Measurements from ENCODE around the gene GNAS.

GNAS gene

DNA sequence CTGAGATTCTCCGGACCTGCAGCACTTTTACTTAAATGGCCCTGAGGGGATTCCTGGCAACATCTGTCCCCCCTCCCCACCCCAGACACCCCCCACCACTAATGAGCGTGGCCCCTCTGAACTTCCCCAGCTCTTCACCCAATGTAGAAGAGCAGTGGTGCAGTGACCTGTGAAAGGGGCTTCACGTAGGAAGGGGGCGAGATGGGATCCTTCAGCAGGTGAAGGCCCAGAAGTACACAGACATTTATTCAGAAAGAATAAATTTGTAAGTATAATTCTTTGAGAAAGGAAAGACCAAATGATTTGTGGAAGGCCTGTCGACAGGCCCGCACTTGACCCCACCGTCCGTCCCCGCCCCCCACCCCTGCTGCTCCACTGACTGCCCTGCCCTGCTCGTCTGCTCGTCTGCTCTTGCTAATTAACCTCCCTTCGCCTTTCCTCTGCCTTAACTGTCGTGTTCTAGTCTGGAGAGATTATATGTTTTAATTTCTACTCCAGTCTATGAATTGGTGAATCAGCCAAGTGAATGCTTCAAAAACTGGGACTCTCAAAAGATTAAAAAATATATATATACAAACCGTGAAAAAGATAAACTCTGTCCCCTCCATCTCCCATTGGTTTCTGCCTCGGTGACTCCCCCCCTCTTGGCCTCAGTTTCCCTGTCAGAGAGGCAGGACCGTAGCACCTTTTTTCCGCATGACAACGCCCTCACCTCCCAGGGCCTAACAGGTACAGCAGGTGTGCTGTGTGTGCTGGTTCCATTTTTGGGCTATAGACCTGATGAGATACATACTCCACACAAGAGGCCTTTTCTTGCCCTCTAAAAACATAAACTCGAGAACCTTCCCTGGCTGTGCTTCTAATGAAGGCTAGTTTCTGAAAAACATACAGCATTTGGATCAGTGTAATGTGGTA lies 49.2 kb downstream of the GNAS start:
- DNase-seq: no peak

DNA sequence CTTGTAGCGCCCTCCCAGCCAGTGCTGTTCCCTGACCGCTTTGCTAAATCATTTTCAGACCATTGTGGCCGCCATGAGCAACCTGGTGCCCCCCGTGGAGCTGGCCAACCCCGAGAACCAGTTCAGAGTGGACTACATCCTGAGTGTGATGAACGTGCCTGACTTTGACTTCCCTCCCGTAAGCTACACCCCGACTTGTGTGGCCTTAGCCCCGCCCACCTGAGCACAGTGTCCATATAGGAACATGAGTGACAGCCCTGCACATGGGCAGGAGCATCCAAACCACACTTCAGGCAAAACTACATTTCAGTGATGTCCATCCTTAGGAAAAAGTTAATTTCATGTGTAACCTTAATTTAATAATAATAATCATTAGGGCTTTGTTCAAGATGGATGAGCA lies 51.1 kb downstream of the GNAS start:
- no peak for DNase-seq

DNA sequence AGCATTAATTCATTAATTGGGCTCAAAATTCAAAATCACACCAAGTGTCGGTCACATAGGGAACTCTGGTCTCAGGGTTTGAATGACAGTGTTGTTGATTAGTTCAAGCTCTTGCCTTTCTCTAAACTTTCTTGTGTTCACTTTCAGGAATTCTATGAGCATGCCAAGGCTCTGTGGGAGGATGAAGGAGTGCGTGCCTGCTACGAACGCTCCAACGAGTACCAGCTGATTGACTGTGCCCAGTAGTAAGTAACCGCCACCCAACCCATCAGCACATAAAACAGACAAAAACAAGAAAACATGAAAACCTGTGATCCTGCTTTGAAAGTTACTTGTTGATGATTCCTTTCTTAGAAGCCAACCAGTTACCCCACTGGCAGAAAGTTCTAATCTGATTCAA lies 52.7 kb downstream of the GNAS start:
- no peak for DNase-seq

DNA sequence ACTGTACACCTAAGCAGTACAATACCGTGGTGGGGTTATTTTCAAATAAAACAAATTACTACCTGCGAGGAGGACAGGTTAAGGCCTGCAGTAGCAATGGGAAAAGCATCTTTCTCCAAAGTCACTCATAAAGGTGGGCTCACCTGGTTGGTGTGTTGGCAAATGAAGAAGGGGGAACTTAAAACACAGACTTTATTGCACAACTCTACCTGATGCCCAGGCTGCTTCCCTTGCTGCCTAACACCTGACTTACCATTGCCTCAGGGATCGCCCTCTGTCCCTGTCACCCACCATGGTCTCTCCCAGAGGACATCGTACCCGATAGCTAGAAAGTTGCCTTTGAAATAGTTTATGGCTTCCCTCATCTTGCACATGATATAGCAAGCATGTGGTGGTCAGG lies 53.6 kb downstream of the GNAS start:
- no peak for DNase-seq

DNA sequence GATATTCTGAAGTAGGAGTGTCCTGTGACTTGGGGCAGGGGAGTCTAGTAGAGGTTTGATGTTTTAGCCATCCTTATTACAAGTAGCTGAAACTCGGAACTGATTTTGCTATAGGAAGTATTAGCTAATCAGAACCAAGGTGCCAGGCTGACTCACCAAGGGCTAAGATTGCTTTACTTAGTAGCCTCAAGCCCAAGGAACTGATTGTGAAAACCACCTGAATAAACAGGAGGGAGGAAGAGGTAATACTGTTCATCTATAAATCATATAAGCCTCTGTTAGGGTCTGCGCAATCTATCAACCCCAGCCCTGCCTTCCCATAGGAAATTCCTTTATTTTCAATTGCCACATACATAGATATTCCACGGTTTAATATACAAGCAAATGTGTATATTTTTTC lies 54.4 kb downstream of the GNAS start:
- peak; percentile 35 for DNase-seq

DNA sequence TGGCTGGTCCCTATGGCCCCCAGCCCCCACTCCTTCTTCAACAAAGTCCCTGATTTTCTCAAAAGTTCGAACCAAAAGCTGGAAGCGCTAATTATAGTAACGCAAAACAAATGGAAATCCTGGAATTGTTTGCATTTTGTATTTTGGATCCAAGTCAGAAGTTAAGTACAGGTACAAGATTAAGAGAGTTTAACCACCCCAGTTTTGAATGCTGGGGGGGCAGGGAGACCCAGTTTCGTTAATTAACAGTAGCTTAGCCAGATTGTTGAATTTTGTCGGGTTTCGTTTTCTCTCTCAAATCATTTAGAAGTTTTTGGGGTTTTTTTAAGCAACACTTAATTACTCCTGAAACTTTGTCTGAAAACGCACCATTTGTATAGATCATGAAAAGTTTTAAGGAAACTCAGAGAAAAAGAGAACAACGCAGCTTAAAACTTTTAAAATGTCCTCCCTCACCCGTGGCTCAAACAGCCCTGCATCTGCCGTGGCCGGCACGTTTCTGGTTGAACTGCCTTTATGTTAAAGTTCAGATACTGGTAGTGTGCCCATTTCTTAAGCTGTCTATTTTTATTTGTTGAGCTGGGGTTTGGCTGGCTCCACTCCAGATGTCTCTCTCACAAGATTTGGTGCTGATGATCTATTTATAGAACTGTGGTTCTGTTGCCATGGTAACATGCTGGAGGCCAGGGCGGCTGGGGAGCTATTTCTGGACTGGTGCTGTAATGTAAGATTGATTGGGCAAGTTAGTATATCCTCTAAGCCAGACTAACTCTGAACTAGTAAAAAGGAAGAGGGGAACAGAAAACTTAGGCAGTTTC lies 55.0 kb downstream of the GNAS start:
- peak; percentile 88 for DNase-seq

DNA sequence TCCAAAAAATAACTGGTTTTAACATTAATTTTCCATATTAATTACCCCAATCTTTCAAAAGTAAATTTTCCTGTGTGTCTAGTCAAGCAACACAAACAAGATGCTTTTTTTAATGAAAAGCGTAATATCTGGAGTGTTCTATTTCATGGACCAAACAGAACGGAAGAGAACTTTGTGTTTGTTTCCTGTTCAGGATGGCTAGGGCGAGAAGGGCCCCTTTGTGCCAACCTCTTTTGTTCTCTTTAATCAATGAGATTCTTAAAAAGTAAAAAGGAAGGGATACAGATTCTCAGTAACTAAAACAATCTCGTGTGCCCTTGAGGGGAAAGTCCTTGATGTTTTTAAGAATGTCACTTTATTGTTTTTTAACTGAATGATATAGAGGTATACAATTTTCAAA lies 55.7 kb downstream of the GNAS start:
- no peak for DNase-seq

DNA sequence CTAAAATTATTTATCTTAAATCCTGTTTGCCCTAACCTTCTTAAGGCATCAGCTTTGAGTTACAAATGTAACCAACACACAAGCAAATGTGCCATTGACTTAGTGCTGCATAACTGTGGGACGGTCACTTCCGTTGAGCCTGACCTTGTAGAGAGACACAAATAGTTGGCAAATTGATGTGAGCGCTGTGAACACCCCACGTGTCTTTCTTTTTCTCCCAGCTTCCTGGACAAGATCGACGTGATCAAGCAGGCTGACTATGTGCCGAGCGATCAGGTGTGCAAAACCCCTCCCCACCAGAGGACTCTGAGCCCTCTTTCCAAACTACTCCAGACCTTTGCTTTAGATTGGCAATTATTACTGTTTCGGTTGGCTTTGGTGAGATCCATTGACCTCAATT lies 56.4 kb downstream of the GNAS start:
- DNase-seq: no peak

DNA sequence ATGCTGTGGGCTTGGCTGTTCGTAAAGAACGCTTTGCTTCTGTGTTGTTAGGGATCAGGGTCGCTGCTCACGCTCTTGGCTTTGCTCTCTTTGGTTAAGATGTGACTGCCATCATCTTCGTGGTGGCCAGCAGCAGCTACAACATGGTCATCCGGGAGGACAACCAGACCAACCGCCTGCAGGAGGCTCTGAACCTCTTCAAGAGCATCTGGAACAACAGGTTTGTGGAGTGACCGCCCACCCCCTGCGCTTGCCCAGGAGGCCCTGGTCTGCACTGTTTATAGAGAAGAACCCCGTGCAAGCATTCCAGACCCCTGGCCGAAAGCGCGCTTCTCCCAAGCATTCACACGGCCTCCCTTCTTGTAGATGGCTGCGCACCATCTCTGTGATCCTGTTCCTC lies 57.1 kb downstream of the GNAS start:
- DNase-seq: no peak

DNA sequence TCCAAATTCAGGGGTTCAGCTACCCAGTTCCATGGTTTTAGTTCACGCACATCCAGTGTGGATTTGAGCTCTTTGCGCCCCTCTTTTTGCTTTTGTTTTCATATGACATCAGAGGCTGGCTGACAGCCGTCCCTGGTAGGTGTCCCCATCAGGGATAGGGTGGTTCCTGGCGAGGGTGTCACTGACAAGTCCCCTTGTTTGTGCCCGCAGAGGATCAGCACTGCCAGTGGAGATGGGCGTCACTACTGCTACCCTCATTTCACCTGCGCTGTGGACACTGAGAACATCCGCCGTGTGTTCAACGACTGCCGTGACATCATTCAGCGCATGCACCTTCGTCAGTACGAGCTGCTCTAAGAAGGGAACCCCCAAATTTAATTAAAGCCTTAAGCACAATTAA lies 58.0 kb downstream of the GNAS start:
- no peak for DNase-seq

DNA sequence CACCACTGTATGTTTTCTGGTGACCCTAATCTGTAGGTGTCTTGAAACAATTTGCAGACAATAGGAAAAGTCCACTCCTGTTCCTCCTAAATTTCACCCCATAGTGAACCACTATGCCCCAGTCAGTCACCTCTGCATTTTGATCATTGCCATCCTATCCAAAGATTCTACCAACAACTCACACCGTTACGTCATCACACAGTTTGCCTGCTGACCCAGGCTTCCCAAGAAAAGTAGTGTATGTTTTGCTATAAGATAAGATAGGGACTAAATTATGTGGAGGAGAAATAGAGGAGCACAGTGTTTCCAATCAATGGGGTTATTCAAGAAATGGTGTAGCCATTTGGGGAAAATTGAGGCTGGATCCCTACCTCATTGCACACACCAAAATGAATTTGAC lies 58.8 kb downstream of the GNAS start:
- no peak for DNase-seq

DNA sequence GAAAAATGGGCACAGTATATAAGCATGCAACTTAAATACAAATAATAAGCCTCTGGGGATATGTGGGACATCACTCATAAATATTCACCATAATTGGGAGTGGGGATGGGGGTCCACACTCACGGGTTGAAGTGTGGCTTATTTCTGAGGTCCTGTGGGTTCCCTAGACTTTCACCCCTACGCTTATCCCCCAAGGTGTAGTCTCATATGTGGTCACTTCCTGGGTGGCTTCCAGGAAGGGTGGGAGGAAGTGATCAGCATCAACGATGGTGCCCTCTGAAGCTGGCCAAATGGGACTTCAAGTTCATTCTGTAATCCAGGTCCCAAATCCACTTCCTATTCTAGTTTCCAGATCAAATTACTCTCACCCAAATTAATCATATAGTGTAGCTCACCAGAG lies 59.5 kb downstream of the GNAS start:
- DNase-seq: no peak

DNA sequence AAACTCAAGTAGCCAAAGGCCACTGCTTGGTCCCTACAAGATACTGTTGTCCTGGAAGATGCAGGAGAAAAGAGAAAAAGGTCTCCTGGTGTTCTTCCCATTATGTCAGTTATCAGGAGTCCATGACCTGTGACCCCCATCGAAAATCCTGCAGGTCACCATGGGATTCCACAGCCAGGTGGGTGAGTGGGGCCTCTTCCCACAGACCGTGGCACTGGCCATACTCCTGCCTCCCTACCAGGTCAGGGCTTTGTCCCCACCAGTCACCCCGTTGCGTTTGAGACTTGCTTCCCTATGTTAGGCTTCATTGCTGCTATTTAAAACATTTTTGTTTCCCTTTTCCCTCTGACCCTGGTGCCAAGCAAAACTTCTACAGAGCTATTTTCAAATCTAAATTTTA lies 60.6 kb downstream of the GNAS start:
- DNase-seq: no peak

DNA sequence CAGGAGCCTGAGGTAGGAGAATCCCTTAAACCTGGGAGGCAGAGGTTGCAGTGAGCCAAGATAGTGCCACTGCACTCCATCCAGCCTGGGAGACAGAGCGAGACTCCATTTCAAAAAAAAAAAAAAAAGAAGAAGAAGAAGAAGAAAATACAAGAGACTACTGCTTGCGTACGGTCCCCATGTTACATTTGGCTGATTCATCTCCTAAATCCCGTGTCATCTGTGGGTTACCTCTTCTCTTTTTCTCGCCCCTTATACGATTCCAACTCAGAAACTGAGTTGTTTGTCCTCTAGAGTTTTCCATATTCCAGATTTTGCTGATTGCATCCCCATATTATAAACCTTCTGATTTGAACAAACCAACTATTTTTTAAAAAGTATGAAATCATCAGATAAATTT lies 66.1 kb downstream of the GNAS start:
- DNase-seq: no peak

DNA sequence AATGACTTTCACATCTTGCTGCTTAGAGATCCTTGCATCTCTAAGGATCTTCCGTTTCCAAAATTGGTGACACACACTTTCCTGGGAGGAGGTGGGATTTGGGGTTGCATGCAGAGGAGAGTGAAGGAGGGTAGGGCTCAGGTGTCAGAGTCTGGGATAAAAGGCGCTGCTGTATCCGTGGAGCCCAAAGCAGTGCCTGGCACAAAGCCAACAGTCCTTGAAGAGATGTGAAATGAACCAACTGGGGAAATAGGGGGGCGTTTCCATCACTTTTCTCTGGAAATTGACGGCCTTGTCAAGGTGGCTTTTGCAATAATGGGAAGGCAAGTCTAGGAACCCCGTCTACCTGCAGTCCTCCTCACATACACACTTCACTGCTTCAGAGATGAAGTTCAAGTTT lies 69.0 kb downstream of the GNAS start:
- DNase-seq: no peak

DNA sequence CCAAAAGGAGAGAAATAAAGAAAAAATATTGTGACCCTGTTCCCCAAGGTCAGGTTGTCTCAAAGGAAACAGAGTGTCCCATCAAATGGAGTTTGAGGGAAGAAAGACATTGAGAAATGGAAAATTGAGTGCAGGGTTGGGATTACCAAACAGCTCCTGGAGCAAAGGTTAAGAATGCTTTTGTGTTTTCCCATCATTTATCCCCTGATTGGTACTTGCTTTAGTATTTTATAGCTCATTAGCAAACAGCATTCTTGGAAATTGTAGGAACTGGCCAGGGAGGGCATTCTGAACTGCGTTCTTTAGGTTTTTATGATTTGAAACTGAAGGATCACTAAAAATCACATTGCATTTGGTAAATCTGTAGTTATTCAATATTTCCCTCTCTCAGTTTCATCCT lies 69.5 kb downstream of the GNAS start:
- DNase-seq: no peak

DNA sequence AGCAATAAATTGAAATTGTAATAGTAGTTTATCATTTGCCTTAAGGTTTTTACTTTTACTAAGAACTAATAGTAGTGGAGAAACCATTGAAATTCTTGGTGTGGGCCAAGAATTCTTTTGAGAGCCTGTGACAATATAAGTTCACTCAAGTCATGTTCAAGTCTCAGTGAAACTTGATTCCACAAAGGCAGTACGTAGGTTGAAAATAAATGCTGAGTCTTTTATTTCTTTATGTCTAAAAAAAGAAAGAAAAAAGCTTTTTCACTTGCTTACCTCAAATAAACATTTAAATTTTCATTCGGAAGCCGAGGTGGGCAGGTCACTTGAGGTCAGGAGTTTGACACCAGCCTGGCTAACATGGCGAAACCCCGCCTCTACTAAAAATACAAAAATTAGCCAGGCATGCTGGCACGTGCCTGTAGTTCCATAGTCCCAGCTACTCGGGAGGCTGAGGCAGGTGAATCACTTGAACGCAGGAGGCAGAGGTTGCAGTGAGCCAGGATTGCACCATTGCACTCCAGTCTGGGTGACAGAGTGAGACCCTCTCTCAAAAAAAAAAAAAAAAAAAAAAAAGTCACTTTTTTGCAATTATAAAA lies 70.7 kb downstream of the GNAS start:
- no peak for DNase-seq

DNA sequence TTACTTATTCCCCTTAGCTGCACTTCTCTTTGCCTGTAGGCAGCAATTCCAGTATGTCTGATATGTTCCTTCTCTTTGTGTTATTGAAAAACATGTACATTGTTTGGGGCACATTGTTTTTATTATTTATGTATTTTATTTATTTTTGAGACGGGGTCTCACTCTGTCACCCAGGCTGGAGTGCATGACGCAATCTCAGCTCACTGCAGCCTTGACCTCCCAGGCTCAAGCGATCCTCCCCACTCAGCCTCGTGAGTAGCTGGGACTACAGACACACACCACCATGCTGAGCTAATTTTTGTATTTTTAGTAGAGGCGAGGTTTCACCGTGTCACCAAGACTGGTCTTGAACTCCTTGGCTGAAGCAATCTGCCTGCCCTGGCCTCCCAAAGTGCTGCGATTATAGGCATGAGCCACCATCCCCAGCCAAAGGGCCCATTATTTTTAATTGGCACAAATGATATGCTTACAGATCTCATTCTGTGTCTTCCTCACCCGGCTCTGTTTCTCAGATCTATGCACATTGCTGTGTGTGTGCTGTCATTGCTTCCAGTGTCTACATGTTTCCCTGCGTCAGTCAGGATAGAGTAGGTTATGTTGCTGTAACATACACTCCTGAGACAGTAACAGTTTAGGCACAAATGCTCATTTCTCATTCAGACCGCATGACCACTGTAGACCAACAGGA lies 74.4 kb downstream of the GNAS start:
- DNase-seq: no peak

DNA sequence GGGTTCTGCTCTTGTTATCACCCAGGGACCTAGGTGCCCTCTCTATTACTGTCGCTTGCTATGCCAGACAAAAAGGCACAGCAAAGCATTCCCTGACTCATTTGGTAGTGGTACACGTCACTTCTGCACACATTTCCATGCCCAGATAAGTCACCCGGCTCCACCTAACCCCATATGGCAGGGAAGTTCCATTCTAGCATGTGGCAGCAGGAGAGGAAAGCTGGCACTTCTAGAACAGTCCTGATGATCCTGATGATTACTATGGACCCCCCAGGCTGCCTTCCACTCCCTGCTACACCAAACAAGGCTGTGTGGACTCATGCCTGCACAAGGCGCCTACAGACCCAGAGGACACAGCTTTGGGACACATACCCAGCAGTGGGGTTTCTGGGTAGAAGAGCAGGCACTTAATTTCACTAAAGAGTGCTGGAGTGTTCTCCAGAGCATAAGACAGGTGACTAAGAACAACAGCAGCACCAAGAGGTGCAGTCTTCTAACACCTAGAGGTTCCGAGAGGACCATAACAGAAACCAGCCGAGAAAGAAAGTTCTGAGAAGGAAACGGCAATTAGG lies 75.1 kb downstream of the GNAS start:
- no peak for DNase-seq

DNA sequence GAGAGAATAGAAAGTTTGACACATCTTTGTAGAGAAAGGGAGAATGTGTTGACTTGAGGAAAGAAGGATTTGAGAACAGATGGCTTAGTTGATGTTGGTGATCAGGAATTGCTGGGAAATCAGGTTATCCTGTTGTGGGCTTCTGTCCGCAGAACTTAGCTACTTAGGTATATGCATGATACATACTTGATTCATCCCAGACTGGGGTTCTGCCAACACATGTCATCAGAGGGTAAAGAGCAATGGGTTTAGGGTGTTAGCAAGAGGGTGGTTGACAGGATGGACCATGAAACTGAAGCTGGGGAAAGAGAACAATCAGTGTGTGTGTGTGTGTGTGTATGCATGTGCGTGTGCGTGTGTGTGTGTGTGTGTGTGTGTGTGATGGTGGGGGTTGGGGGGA lies 78.0 kb downstream of the GNAS start:
- DNase-seq: no peak

DNA sequence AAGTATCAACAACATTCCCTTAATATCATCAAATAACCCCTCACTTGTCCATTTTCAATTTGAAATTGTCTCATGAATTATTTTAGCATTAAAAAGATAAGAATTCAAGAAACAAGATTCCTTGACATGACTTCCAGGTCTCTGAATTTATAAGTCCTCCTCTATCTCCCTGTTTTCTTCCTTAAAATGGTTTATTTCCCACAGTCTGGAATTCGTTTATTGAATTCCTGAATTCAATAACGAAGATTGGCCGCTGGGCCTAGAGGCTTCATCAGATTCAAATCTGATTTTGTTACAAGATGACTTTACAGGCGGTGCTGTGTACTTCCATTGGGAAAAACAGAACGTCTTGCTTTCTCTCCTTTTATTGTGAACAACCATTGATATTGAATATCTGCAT lies 79.7 kb downstream of the GNAS start:
- DNase-seq: no peak

DNA sequence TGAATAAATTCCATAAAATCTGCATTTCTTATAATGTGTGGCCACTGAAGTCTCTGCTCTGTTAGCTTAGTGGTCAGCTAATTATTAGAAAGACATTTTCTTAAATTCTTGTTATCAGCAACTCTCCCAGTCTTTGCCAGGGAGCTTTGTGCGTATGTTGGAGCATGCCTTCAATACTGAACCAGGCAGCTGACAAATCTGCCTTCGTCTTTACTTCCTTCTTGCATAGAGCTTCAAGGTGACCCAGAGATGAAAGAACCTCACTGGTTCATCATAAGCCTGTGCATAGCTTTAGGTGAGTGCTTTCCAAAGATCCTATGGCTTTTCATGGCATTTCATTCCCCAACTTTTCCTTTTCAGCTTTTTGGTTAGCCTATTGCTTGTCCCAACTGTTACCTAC lies 85.6 kb downstream of the GNAS start:
- no peak for DNase-seq

DNA sequence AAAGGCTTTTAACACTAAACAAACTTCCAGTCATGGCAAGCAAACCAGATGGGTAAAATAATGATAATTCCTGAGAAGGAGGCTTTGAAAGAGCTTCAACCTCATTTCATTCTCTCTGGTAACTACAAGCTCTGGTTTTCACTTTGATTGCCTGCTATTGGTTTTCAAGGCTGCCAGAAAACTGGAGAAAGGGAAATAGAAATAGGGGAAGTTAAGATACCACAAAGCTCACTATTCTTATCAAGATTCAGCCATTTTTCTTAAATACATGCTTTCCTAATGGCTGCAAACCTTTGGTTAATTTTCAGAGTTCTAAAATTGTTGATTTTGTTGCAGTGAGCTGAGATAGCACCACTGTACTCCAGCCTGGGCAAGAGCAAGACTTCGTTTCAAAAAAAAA lies 86.0 kb downstream of the GNAS start:
- DNase-seq: no peak

Measured in CD4-positive, alpha-beta T cell treated with Interleukin-4 for 4 hours (primary cell).